Lower lobe of right lung (tissue), 2 donors: ENCODE data around the gene GPR161. TPM values are rescaled to one million over a fixed set of nuclear protein-coding genes. Genes with fewer than 3 reads are reported as not detected.

Experiments used
- ATAC-seq, 2 donors: fragments of 200-7000 bp; cut with Tn5 transposase; one replicate each; pipeline ENCODE4 v1.9.1; 2020 to 2022; ENCODE audit warnings: mild to moderate bottlenecking in 2 of 2, moderate library complexity in 2 of 2
- DNase-seq: peaks from one replicate; pipeline ENCODE4 v3.0.0-alpha.2; 2020
- H3K27ac ChIP-seq: fragments of 200-600 bp; one replicate; pipeline ENCODE4 v1.8.0; 2022
- H3K27me3 ChIP-seq: fragments of 200-600 bp; one replicate; pipeline ENCODE4 v1.8.0; 2022; ENCODE audit warnings: low read depth
- H3K36me3 ChIP-seq: fragments of 200-600 bp; one replicate; pipeline ENCODE4 v1.8.0; 2022; ENCODE audit warnings: mild to moderate bottlenecking
- H3K4me1 ChIP-seq: fragments of 200-600 bp; one replicate; pipeline ENCODE4 v1.8.0; 2022
- H3K4me3 ChIP-seq: fragments of 200-600 bp; one replicate; pipeline ENCODE4 v1.8.0; 2022; ENCODE audit warnings: mild to moderate bottlenecking
- H3K9me3 ChIP-seq: fragments of 200-600 bp; one replicate; pipeline ENCODE4 v1.8.0; 2022
- CTCF ChIP-seq: fragments of 200-600 bp; IDR thresholded peaks from one replicate; pipeline ENCODE4 v1.8.0; 2022; ENCODE audit warnings: antibody characterized with exemption, mild to moderate bottlenecking
- intact Hi-C: fragments of 100-400 bp; cut with DNase I; formaldehyde crosslinking; loops from one replicate; pipeline ENCODE4 v1.11.0; 2022
- total RNA-seq: library from RNA; stranded (reverse); fragmentation: NEBNext Ultra II Directional; extraction: Animal tissue kit (Norgen Biotek cat#: 25700); gene quantifications from one replicate; pipeline ENCODE4 v1.2.1, GENCODE V29; 2021
- donor health status: DM: no; HTN: yes; CAD: no; lungs with severe emphysema.

GPR161 gene
- total RNA-seq, 1 donor from 2014 or later: 9.6 TPM

DNA sequence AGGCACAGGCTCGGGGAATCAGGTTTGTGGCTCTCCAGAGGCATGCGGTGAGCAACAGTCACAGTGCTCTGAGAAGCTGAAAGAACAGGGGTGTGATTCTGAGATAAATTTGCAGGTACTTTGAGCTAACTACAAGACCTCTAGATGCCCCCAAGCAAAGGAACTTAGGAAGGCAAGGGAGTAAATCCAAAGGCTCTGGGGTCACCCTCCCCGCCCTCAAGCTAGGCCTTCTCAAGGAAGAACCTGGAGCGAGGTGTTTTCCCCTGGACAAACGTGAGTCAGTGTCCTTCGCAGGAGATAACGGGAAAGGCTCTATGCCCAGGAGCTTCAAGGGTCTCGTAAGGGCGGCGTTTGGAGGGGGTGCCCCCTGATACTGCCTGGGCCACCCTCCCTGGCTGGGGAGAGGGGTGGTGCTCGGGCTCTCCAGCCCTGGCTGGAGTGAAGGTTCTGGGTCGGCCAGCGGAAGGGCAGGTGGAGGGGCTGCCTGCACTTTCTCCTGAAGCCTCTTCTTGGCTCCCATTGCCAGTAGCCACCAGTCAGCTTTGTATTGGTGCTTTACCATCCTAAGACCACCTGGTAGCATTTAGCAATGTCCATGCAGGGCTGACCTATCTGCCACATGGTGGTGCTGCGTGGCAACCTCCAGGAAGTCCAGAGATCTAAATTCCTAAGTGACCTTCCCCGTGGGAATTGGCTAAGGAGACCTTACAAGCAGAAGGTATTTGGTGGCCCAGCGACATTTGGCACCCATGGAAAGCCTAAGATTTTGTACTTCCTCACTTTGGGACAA is 44.0 kb downstream of the GPR161 start:
- no peaks in the 10 kb centered on the region for H3K27me3 ChIP-seq
- no peak for DNase-seq
- intact Hi-C loops: no loop called here
- H3K4me3 ChIP-seq: no peak overlapping the region
- H3K36me3 ChIP-seq: no peaks in the 10 kb centered on the region
- TF ChIP-seq CTCF: peak; percentile 19
- H3K9me3 ChIP-seq: no peaks in the 10 kb centered on the region
- no peak overlapping the region for H3K27ac ChIP-seq
- H3K4me1 ChIP-seq: no peaks in the 10 kb centered on the region
- peak in 1 of 2 donors; percentile 33 for ATAC-seq

GRCh38 chr1:168091720-168092550 is 44.8 kb downstream of the GPR161 start:
- H3K36me3 ChIP-seq: no peaks in the 10 kb centered on the region
- intact Hi-C loops: no loop called here
- no peaks in the 10 kb centered on the region for H3K27me3 ChIP-seq
- no peak for TF ChIP-seq CTCF
- no peak for DNase-seq
- no peaks in the 10 kb centered on the region for H3K9me3 ChIP-seq
- no peaks in the 10 kb centered on the region for H3K4me1 ChIP-seq
- no peak overlapping the region for H3K4me3 ChIP-seq
- no peak for ATAC-seq
- H3K27ac ChIP-seq: no peak overlapping the region

DNA sequence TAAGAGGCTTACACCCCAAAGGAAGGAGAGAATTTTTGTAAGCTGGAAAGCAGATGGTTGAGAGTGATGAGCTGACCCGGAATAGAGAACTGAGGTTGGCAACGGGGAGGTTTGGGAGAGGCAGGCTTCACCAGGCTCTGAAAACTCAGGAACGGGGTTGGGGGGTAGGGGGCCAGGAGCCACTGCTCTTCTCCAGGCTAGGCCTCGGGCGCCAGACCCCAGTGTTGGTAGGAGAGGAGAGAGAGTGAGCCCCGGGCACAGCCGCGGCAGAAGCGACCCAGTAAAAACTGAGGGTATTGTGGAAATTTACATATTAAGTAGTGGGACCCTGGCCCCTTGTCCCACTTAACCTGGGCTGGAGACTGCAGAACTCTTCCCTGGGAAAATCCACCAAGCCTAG is 45.7 kb downstream of the GPR161 start:
- ATAC-seq (no peak), DNase-seq (no peak)
- no peaks in the 10 kb centered on the region for H3K9me3 ChIP-seq
- intact Hi-C loops: no loop called here
- H3K27ac ChIP-seq: no peak overlapping the region
- H3K4me3 ChIP-seq: no peak overlapping the region
- no peaks in the 10 kb centered on the region for H3K27me3 ChIP-seq
- no peak for TF ChIP-seq CTCF
- no peaks in the 10 kb centered on the region for H3K36me3 ChIP-seq
- peaks cover 1% of the 10 kb centered on the region for H3K4me1 ChIP-seq

GRCh38 chr1:168090395-168090794 is 46.3 kb downstream of the GPR161 start:
- no peak for ATAC-seq
- TF ChIP-seq CTCF: no peak
- intact Hi-C loops: no loop called here
- no peak for DNase-seq
- peaks cover 6% of the 10 kb centered on the region for H3K4me1 ChIP-seq
- H3K4me3 ChIP-seq: no peak overlapping the region
- H3K36me3 ChIP-seq: no peaks in the 10 kb centered on the region
- H3K27ac ChIP-seq: no peak overlapping the region
- H3K27me3 ChIP-seq: no peaks in the 10 kb centered on the region
- H3K9me3 ChIP-seq: no peaks in the 10 kb centered on the region

DNA sequence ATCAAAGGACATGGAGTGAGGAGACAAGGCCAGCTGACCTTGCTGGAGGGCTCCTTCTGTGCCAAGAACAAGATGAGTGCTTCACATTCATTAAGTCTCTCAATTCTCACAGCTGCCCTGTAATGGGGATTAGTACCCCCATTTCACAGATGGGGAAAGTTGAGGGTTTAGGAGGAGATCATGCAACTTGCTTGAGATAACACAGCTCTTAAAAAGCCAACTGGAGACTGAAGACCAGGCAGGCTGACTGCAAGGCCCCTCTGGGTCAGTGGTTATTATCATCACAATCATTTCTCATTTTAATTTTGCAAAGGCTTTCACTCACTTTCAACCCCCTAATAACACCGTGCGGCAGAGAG is 46.8 kb downstream of the GPR161 start:
- ATAC-seq (no peak), DNase-seq (no peak)
- H3K27me3 ChIP-seq: no peaks in the 10 kb centered on the region
- H3K4me1 ChIP-seq: peaks cover 6% of the 10 kb centered on the region
- no peak overlapping the region for H3K27ac ChIP-seq
- intact Hi-C loops: no loop called here
- H3K4me3 ChIP-seq: no peak overlapping the region
- no peaks in the 10 kb centered on the region for H3K9me3 ChIP-seq
- no peak for TF ChIP-seq CTCF
- no peaks in the 10 kb centered on the region for H3K36me3 ChIP-seq
